Stimulated activated effector memory CD8-positive, alpha-beta T cell treated with anti-CD3 and anti-CD28 coated beads, Interleukin-12 subunit alpha, Interleukin-12 subunit beta, amount 100 ng/mL, for 72 hours (primary cell): ENCODE measurements around the gene COQ8B.
A peak's percentile ranks its signal among the peaks of the same experiment; 100 is the strongest.

Source experiments
- ATAC-seq: fragments of 150-1000 bp; cut with Tn5 transposase; 2 replicates; pipeline ENCODE4 v1.10.0; 2021
- DNase-seq, 2 donors: peaks; one replicate each; pipeline ENCODE4 v3.0.0; 2021 to 2022; ENCODE audit warnings: low spot score in 2 of 2
- H3K27ac Mint-ChIP-seq: one replicate; pipeline ENCODE4 v1.8.0; 2022; ENCODE audit warnings: mild to moderate bottlenecking, mixed read lengths
- H3K36me3 Mint-ChIP-seq: one replicate; pipeline ENCODE4 v1.8.0; 2022; ENCODE audit warnings: mild to moderate bottlenecking, mixed read lengths
- H3K4me1 Mint-ChIP-seq: one replicate; pipeline ENCODE4 v1.8.0; 2022; ENCODE audit warnings: mixed read lengths
- H3K4me3 Mint-ChIP-seq: one replicate; pipeline ENCODE4 v1.8.0; 2022; ENCODE audit warnings: mild to moderate bottlenecking, mixed read lengths
- H3K9me3 Mint-ChIP-seq: one replicate; pipeline ENCODE4 v1.8.0; 2022; ENCODE audit warnings: mixed read lengths

COQ8B gene

GRCh38 chr19:40683437-40683836, 33.2 kb downstream of the COQ8B start:
- ATAC-seq (no peak), DNase-seq (no peak)
- H3K4me1 Mint-ChIP-seq, result peaks cover 9% of the 10 kb centered on the region

GRCh38 chr19:40682431-40682964, 34.2 kb downstream of the COQ8B start:
- H3K9me3 Mint-ChIP-seq, result no peaks in the 10 kb centered on the region
- ATAC-seq (no peak), DNase-seq (no peak)
- peaks cover 29% of the 10 kb centered on the region for H3K36me3 Mint-ChIP-seq
- H3K4me1 Mint-ChIP-seq, result peaks cover 9% of the 10 kb centered on the region
- H3K4me3 Mint-ChIP-seq, result no peak overlapping the region
- H3K27ac Mint-ChIP-seq, result no peak overlapping the region

More at GRCh38 chr19:40683437-40683836, 33.2 kb downstream of the COQ8B start:
- peaks cover 20% of the 10 kb centered on the region for H3K36me3 Mint-ChIP-seq
- H3K27ac Mint-ChIP-seq, result no peak overlapping the region
- H3K4me3 Mint-ChIP-seq, result no peak overlapping the region
- H3K9me3 Mint-ChIP-seq, result no peaks in the 10 kb centered on the region

DNA sequence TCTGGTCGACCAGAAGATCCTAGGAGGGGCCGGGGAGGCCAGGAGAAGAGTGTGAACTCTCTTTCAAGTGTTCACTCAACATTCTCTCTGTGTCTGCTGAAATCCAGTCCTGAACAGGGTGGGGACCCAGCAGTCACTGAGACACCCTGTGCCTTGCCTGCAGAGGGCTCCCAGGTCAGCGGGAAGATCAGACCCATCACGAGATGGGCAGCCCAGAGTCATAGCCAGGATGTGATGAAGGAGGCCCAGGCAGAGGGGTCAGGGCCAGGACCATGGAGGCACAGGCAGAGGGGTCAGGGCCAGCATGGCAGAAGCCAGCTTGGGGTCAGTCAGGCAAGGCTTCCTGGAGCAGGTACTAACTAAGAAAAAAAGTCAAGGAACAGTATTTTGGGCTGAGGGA, 35.6 kb downstream of the COQ8B start:
- H3K27ac Mint-ChIP-seq, result no peak overlapping the region
- ATAC-seq (peak; percentile 19), DNase-seq (no peak)
- H3K36me3 Mint-ChIP-seq, result peaks cover 44% of the 10 kb centered on the region
- H3K4me3 Mint-ChIP-seq, result no peak overlapping the region
- no peaks in the 10 kb centered on the region for H3K9me3 Mint-ChIP-seq
- H3K4me1 Mint-ChIP-seq, result peaks cover 9% of the 10 kb centered on the region

DNA sequence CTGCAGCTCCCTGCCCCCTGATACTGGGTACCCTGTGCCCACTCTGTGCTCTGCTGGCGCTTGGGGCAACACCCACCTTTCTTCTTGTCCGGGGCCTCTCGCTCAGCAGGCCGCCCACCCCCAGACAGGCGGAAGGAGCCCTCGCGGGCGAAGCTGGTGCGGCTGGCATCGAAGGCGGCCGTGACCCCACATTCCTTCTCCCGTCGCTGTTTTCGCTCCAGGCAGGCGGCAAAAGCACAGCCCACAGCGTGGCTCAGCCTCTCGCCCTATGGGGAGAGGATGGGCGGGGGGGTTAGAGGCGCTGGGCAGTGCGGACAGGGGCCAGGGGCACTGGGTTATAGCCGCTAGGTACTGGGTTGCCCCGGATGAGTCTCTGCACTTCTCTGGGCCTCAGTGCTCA, 39.5 kb downstream of the COQ8B start:
- no peaks in the 10 kb centered on the region for H3K4me1 Mint-ChIP-seq
- no peak overlapping the region for H3K27ac Mint-ChIP-seq

GRCh38 chr19:40674291-40674690, 42.4 kb downstream of the COQ8B start:
- Mint-ChIP-seq H3K36me3 (peaks cover 47% of the 10 kb centered on the region), H3K27ac (no peak overlapping the region), H3K4me1 (no peaks in the 10 kb centered on the region), H3K4me3 (no peak overlapping the region), H3K9me3 (no peaks in the 10 kb centered on the region)
- DNase-seq (no peak), ATAC-seq (no peak)

More for the DNA sequence above, 39.5 kb downstream of the COQ8B start:
- ATAC-seq (no peak), DNase-seq (no peak)
- peaks cover 47% of the 10 kb centered on the region for H3K36me3 Mint-ChIP-seq
- H3K4me3 Mint-ChIP-seq, result no peak overlapping the region
- no peaks in the 10 kb centered on the region for H3K9me3 Mint-ChIP-seq

- peaks cover 44% of the 10 kb centered on the region for H3K36me3 Mint-ChIP-seq
- H3K9me3 Mint-ChIP-seq, result no peaks in the 10 kb centered on the region
- H3K4me3 Mint-ChIP-seq, result no peak overlapping the region
- H3K4me1 Mint-ChIP-seq, result no peaks in the 10 kb centered on the region
- no peak overlapping the region for H3K27ac Mint-ChIP-seq
- DNase-seq (no peak), ATAC-seq (peak; percentile 39)
Observed at GRCh38 chr19:40673397-40673796, 43.3 kb downstream of the COQ8B start.

GRCh38 chr19:40672573-40673299, 44.0 kb downstream of the COQ8B start:
- ATAC-seq (no peak), DNase-seq (no peak)
- no peak overlapping the region for H3K4me3 Mint-ChIP-seq
- no peak overlapping the region for H3K27ac Mint-ChIP-seq
- no peaks in the 10 kb centered on the region for H3K4me1 Mint-ChIP-seq
- H3K36me3 Mint-ChIP-seq, result peaks cover 38% of the 10 kb centered on the region
- H3K9me3 Mint-ChIP-seq, result no peaks in the 10 kb centered on the region

GRCh38 chr19:40672038-40672437, 44.6 kb downstream of the COQ8B start:
- Mint-ChIP-seq H3K27ac (no peak overlapping the region), H3K36me3 (peaks cover 31% of the 10 kb centered on the region), H3K4me3 (no peak overlapping the region), H3K4me1 (peaks cover under 1% of the 10 kb centered on the region), H3K9me3 (no peaks in the 10 kb centered on the region)
- DNase-seq, result no peak
- ATAC-seq, result no peak

DNA sequence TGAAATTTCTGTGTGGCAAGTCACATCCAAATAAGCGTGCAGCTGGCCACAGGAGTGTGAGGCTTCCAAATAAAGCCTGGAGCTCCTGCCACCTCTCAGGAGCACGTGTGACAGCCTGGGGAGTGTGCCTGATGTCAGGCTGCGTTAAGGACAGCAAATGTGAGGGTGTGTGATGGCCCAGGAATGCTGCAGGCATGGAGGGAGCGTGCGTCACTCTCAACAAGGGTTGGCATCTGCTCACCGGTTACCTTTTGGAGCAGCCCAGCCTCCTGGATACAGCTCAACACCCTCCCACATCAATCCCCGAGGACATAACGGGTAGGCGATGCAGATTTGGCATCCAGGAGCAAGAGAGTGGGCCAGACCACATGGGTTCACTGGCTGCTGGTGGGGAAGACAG, 45.3 kb downstream of the COQ8B start:
- H3K36me3 Mint-ChIP-seq, result peaks cover 24% of the 10 kb centered on the region
- no peak overlapping the region for H3K27ac Mint-ChIP-seq
- no peak for DNase-seq
- ATAC-seq, result no peak
- H3K4me1 Mint-ChIP-seq, result peaks cover 7% of the 10 kb centered on the region
- H3K4me3 Mint-ChIP-seq, result no peak overlapping the region
- no peaks in the 10 kb centered on the region for H3K9me3 Mint-ChIP-seq

- Mint-ChIP-seq H3K4me1 (peaks cover 11% of the 10 kb centered on the region), H3K4me3 (no peak overlapping the region), H3K36me3 (peaks cover 13% of the 10 kb centered on the region), H3K9me3 (no peaks in the 10 kb centered on the region), H3K27ac (peak overlapping the region; percentile 54)
- DNase-seq (no peak), ATAC-seq (no peak)
Observed at GRCh38 chr19:40668991-40669614, 47.6 kb downstream of the COQ8B start.

- no peaks in the 10 kb centered on the region for H3K9me3 Mint-ChIP-seq
- peaks cover 26% of the 10 kb centered on the region for H3K4me1 Mint-ChIP-seq
- peaks cover 25% of the 10 kb centered on the region for H3K36me3 Mint-ChIP-seq
- no peak overlapping the region for H3K4me3 Mint-ChIP-seq
- ATAC-seq (no peak), DNase-seq (no peak)
- no peak overlapping the region for H3K27ac Mint-ChIP-seq
Observed at GRCh38 chr19:40667602-40668001, 49.1 kb downstream of the COQ8B start.

- H3K27ac Mint-ChIP-seq, result peak overlapping the region; percentile 50
Observed at GRCh38 chr19:40666803-40667438, 49.8 kb downstream of the COQ8B start.

GRCh38 chr19:40663695-40664692, 52.7 kb downstream of the COQ8B start:
- H3K27ac Mint-ChIP-seq, result peak overlapping the region; percentile 88
- no peaks in the 10 kb centered on the region for H3K9me3 Mint-ChIP-seq
- DNase-seq, result no peak
- H3K36me3 Mint-ChIP-seq, result peaks cover 15% of the 10 kb centered on the region
- H3K4me3 Mint-ChIP-seq, result peak overlapping the region; percentile 77
- peak; percentile 3 for ATAC-seq
- H3K4me1 Mint-ChIP-seq, result peaks cover 27% of the 10 kb centered on the region

More at GRCh38 chr19:40666803-40667438, 49.8 kb downstream of the COQ8B start:
- Mint-ChIP-seq H3K36me3 (peaks cover 26% of the 10 kb centered on the region), H3K9me3 (no peaks in the 10 kb centered on the region), H3K4me1 (peaks cover 27% of the 10 kb centered on the region), H3K4me3 (no peak overlapping the region)
- ATAC-seq (no peak), DNase-seq (no peak)

DNA sequence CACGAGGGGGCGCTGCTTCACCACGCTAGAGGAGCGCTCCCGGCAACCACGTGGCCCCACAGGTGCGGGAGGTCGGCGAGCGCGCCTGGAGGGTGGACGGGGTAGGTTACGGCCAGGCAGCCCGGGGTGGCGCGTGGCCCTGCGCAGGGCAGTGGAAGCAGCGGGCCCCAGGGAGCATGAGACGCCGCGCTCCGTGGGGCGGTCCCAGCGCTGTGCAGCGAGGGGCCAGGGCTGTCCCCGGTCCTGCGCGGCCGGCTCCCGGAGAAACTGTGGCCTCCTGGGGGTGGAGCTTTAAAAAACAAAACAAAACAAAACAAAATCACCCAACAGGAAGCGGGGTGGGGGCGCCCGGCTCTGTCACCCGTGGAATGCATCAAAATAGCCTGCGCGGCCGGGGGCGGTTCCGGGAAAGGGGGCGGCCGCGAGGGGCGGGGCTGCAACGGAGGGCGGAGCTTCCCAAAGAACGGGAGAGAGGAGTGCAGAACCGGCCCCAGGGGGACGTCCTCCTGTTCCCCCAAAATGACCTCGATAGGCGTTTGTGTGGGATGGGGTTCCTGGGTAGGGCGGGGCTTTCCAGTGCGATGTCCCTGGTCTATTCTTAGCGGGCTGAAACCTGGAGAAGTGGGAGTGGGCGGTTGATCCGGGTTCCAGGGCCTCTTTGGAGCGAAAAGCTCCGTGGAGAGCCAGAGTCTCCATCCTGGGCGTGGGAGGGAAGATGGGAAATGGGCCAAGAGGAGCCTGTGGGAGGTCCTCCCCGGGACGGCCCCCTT, 53.6 kb downstream of the COQ8B start:
- Mint-ChIP-seq H3K27ac (peak overlapping the region; percentile 88), H3K36me3 (peaks cover 15% of the 10 kb centered on the region), H3K4me1 (peaks cover 27% of the 10 kb centered on the region), H3K9me3 (no peaks in the 10 kb centered on the region), H3K4me3 (peak overlapping the region; percentile 77)
- ATAC-seq (peak; percentile 91), DNase-seq (peak; percentile 97 to 98)
